ENCODE measurements around the gene NXPE3. TPM values are rescaled to one million over a fixed set of nuclear protein-coding genes. Genes with fewer than 3 reads are reported as not detected.

The NXPE3 gene
- total RNA-seq, 1 experiment from 2014 or later, result 15.9 TPM

DNA sequence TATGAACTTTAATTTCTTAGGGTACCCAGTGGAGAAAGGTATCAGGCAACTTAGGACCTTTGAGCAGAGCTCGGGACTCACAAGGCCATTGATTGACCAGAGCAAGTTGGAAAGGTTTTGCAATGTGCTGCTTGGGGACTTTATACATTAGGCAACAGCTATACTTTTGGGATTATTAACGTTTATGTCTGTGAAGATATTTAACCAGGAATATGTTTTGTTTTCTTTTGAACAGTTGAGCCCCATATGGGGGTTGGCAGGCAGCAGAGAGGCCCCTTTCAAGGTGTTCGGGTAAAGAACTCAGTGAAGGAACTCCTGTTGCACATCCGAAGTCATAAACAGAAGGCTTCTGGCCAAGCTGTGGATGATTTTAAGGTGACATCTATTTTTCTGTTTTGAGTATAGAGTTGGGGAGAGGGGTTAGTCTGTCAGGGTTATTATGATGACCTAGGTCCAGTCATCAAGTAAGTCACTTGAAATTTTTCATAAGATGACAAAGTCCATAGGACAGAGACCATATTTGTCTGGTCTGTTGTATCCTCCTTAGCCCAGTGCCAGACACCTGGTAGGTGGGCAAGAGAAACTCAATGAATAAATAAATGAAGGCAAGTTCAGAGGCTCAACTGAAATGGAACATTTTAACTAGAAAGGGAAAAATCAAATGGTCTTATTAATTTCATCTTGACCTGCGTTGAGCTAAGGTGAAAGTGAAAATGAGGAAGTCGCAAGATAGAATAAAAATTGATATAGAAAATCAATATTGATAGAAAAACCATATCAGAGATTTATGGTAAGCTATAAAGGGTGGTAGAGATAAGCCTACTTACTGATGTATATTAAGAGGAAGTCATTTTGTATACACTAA lies 73.1 kb downstream of the NXPE3 start:
- peaks cover 45 to 62% (median 53%) of the 10 kb centered on the region in 3 experiments for H3K36me3 Mint-ChIP-seq (ENCODE audit: insufficient read depth in 1 of 3, low read depth in 3 of 3)
- H3K4me3 Mint-ChIP-seq, result peak overlapping the region in 1 of 2 experiments; percentile 80; a peak in 2 of 5 replicates
- Histone ChIP-seq H2BK120ac (ENCODE audit: low read depth, low read length, poor library complexity, severe bottlenecking) (no peak overlapping the region), H3K4me2 (ENCODE audit: insufficient read depth, insufficient read length, low read length) (peak overlapping the region; percentile 76), H4K8ac (replicated peaks; ENCODE audit: insufficient read length, low read depth, low read length) (no peak overlapping the region), H3K9ac (ENCODE audit: extremely low read depth, insufficient read length, low read length) (no peak overlapping the region), H2BK5ac (ENCODE audit: insufficient read length, low read length) (no peak overlapping the region), H3K4ac (ENCODE audit: low read depth, low read length) (no peak overlapping the region), H3K79me2 (ENCODE audit: insufficient read depth, low read length) (peaks cover 15% of the 10 kb centered on the region; the same call in 1 of the 2 replicates), H3K79me1 (ENCODE audit: insufficient read depth, low read depth, low read length, poor library complexity, severe bottlenecking) (no peaks in the 10 kb centered on the region), H3T11ph (ENCODE audit: low read length) (no peak overlapping the region), H2BK12ac (ENCODE audit: insufficient read length, low read depth, low read length) (no peak overlapping the region), H2AFZ (ENCODE audit: low read length) (no peak overlapping the region), H3K23me2 (ENCODE audit: insufficient read length, low read depth, low read length, poor library complexity, severe bottlenecking) (no peaks in the 10 kb centered on the region), H4K5ac (ENCODE audit: insufficient read length, low read depth, low read length) (no peak overlapping the region), H2AK5ac (ENCODE audit: insufficient read length, low read length) (no peak overlapping the region), H3K4me1 (ENCODE audit: insufficient read depth, low read length) (no peaks in the 10 kb centered on the region), H4K20me1 (ENCODE audit: control insufficient read depth, insufficient read depth, insufficient read length) (no peaks in the 10 kb centered on the region), H3K27me3 (ENCODE audit: insufficient read depth, low read length) (no peaks in the 10 kb centered on the region), H3K14ac (ENCODE audit: insufficient read depth, low read length) (no peak overlapping the region), H3K23ac (ENCODE audit: insufficient read length, low read depth, low read length) (no peak overlapping the region), H4K91ac (ENCODE audit: insufficient read length, low read depth, low read length) (no peak overlapping the region), H2BK20ac (ENCODE audit: low read depth, low read length, poor library complexity, severe bottlenecking) (no peak overlapping the region), H3K27ac (ENCODE audit: insufficient read length, low read depth, low read length) (no peak overlapping the region), H3K56ac (ENCODE audit: insufficient read length, low read depth, low read length) (no peak overlapping the region), H2BK15ac (ENCODE audit: low read depth, low read length) (no peak overlapping the region), H3K9me3 (ENCODE audit: control insufficient read depth, low read depth, low read length) (no peaks in the 10 kb centered on the region), H3K18ac (ENCODE audit: insufficient read length, low read depth, low read length) (no peak overlapping the region)
- H3K27ac Mint-ChIP-seq, result no peak overlapping the region
- H3K4me1 Mint-ChIP-seq, result peaks cover 29 to 31% of the 10 kb centered on the region in 2 experiments
- H3K9me3 Mint-ChIP-seq, result no peaks in the 10 kb centered on the region
- WGBS (ENCODE audit: extremely low coverage, insufficient read length, low lambda C conversion rate), result no CpG with 5 or more reads among the region's 6 CpGs
- TF ChIP-seq, protein P1, sequence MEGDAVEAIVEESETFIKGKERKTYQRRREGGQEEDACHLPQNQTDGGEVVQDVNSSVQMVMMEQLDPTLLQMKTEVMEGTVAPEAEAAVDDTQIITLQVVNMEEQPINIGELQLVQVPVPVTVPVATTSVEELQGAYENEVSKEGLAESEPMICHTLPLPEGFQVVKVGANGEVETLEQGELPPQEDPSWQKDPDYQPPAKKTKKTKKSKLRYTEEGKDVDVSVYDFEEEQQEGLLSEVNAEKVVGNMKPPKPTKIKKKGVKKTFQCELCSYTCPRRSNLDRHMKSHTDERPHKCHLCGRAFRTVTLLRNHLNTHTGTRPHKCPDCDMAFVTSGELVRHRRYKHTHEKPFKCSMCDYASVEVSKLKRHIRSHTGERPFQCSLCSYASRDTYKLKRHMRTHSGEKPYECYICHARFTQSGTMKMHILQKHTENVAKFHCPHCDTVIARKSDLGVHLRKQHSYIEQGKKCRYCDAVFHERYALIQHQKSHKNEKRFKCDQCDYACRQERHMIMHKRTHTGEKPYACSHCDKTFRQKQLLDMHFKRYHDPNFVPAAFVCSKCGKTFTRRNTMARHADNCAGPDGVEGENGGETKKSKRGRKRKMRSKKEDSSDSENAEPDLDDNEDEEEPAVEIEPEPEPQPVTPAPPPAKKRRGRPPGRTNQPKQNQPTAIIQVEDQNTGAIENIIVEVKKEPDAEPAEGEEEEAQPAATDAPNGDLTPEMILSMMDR (conservative IDR thresholded peaks at IDR 0.05), result no peak
- H3K27me3 Mint-ChIP-seq (ENCODE audit: low read depth), result no peaks in the 10 kb centered on the region; the same call in 1 of the 2 replicates
- DNase-seq, result no peak
